Measurements from ENCODE around the gene FOXP1.

- TF ChIP-seq, protein P1, sequence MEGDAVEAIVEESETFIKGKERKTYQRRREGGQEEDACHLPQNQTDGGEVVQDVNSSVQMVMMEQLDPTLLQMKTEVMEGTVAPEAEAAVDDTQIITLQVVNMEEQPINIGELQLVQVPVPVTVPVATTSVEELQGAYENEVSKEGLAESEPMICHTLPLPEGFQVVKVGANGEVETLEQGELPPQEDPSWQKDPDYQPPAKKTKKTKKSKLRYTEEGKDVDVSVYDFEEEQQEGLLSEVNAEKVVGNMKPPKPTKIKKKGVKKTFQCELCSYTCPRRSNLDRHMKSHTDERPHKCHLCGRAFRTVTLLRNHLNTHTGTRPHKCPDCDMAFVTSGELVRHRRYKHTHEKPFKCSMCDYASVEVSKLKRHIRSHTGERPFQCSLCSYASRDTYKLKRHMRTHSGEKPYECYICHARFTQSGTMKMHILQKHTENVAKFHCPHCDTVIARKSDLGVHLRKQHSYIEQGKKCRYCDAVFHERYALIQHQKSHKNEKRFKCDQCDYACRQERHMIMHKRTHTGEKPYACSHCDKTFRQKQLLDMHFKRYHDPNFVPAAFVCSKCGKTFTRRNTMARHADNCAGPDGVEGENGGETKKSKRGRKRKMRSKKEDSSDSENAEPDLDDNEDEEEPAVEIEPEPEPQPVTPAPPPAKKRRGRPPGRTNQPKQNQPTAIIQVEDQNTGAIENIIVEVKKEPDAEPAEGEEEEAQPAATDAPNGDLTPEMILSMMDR (conservative IDR thresholded peaks at IDR 0.05; ENCODE audit: low read depth, low read length): no peak
- TF ChIP-seq EZH2 (IDR thresholded peaks at IDR 0.05; ENCODE audit: borderline replicate concordance, low read depth, low read length, poor library complexity, severe bottlenecking): no peak
These were observed 8.1 kb downstream of the FOXP1 start for GRCh38 chr3:71575433-71575832.
